OCI-LY1 (cell line): ENCODE measurements around the gene SLC24A3.

Source experiments
- H2AFZ ChIP-seq: fragments of 200-600 bp; sonication (generic), shearing (Covaris generic); 2 replicates; pipeline ENCODE4 v1.6.0; 2014; ENCODE audit warnings: antibody characterized with exemption, mild to moderate bottlenecking, low read length
- H3F3A ChIP-seq: fragments of 200-600 bp; sonication (generic), shearing (Covaris generic); 2 replicates; pipeline ENCODE4 v1.6.0; 2014; ENCODE audit warnings: mild to moderate bottlenecking, antibody characterized with exemption, low read length, moderate library complexity; ENCODE audit not compliant: insufficient read depth
- H3K27ac ChIP-seq: fragments of 200-600 bp; sonication (generic); 2 replicates; pipeline ENCODE4 v1.5.1; 2014; ENCODE audit warnings: low read length, mixed run types, mild to moderate bottlenecking, low read depth; ENCODE audit not compliant: poor library complexity, severe bottlenecking
- H3K27me3 ChIP-seq: fragments of 200-600 bp; sonication (generic); 2 replicates; pipeline ENCODE4 v1.6.0; 2014; ENCODE audit warnings: antibody characterized with exemption, mild to moderate bottlenecking, low read length, moderate library complexity; ENCODE audit not compliant: insufficient read depth
- H3K36me3 ChIP-seq: fragments of 200-600 bp; sonication (generic); 2 replicates; pipeline ENCODE4 v1.6.1; 2014; ENCODE audit warnings: mild to moderate bottlenecking, antibody characterized with exemption, low read length, moderate library complexity, mixed read lengths; ENCODE audit not compliant: insufficient read depth
- H3K4me1 ChIP-seq: fragments of 200-600 bp; sonication (generic); 2 replicates; pipeline ENCODE4 v1.5.1; 2014; ENCODE audit warnings: mild to moderate bottlenecking, low read length, moderate library complexity; ENCODE audit not compliant: insufficient read depth, severe bottlenecking
- H3K4me2 ChIP-seq: fragments of 200-600 bp; sonication (generic), shearing (Covaris generic); 2 replicates; pipeline ENCODE4 v1.6.1; 2014; ENCODE audit warnings: low read length
- H3K4me3 ChIP-seq: fragments of 200-600 bp; sonication (generic); 2 replicates; pipeline ENCODE4 v1.5.1; 2014; ENCODE audit warnings: low read length, low read depth, mild to moderate bottlenecking, mixed read lengths; ENCODE audit not compliant: poor library complexity, severe bottlenecking
- H3K79me2 ChIP-seq: fragments of 200-600 bp; shearing (Covaris generic); 2 replicates; pipeline ENCODE4 v1.6.1; 2016; ENCODE audit warnings: mixed run types, low read length, mixed read lengths; ENCODE audit not compliant: insufficient read depth
- H3K9ac ChIP-seq: fragments of 200-600 bp; sonication (generic), shearing (Covaris generic); 2 replicates; pipeline ENCODE4 v1.6.1; 2014; ENCODE audit warnings: mild to moderate bottlenecking, low read length, mixed read lengths
- H3K9me2 ChIP-seq: fragments of 200-600 bp; sonication (generic), shearing (Covaris generic); 2 replicates; pipeline ENCODE4 v1.6.1; 2014; ENCODE audit warnings: low read depth, mild to moderate bottlenecking, low read length, mixed read lengths
- H3K9me3 ChIP-seq: fragments of 200-600 bp; shearing (Covaris generic); 2 replicates; pipeline ENCODE4 v1.6.1; 2014; ENCODE audit warnings: low read length, mixed read lengths
- H4K20me1 ChIP-seq: fragments of 200-600 bp; sonication (generic), shearing (Covaris generic); 2 replicates; pipeline ENCODE4 v1.6.0; 2016; ENCODE audit warnings: mild to moderate bottlenecking, low read length; ENCODE audit not compliant: insufficient read depth
- EZH2 ChIP-seq: fragments of 200-600 bp; sonication (generic), shearing (Covaris generic); IDR thresholded peaks from 2 replicates; pipeline ENCODE4 v1.8.0; 2017; ENCODE audit warnings: borderline replicate concordance, mixed run types, mild to moderate bottlenecking, antibody characterized with exemption, low read length, moderate library complexity, mixed read lengths
- TF ChIP-seq, protein P1 (sequence below): fragments of 200-600 bp; sonication (generic), shearing (Covaris generic); IDR thresholded peaks from 2 replicates; pipeline ENCODE4 v1.5.1; 2017; ENCODE audit warnings: mild to moderate bottlenecking, antibody characterized with exemption, low read length, moderate library complexity, mixed read lengths

SLC24A3 gene

GRCh38 chr20:19746396-19746795, 534.0 kb downstream of the SLC24A3 start:
- no peak for TF ChIP-seq EZH2
- TF ChIP-seq, protein P1, sequence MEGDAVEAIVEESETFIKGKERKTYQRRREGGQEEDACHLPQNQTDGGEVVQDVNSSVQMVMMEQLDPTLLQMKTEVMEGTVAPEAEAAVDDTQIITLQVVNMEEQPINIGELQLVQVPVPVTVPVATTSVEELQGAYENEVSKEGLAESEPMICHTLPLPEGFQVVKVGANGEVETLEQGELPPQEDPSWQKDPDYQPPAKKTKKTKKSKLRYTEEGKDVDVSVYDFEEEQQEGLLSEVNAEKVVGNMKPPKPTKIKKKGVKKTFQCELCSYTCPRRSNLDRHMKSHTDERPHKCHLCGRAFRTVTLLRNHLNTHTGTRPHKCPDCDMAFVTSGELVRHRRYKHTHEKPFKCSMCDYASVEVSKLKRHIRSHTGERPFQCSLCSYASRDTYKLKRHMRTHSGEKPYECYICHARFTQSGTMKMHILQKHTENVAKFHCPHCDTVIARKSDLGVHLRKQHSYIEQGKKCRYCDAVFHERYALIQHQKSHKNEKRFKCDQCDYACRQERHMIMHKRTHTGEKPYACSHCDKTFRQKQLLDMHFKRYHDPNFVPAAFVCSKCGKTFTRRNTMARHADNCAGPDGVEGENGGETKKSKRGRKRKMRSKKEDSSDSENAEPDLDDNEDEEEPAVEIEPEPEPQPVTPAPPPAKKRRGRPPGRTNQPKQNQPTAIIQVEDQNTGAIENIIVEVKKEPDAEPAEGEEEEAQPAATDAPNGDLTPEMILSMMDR: no peak
- Histone ChIP-seq H3K79me2 (no peaks in the 10 kb centered on the region), H4K20me1 (no peaks in the 10 kb centered on the region), H3K27ac (no peak overlapping the region), H2AFZ (no peak overlapping the region), H3K9ac (no peak overlapping the region), H3K9me2 (no peaks in the 10 kb centered on the region), H3K9me3 (no peaks in the 10 kb centered on the region), H3K27me3 (no peaks in the 10 kb centered on the region; the same call in 1 of the 2 replicates), H3K4me2 (no peak overlapping the region), H3K4me3 (no peak overlapping the region), H3K36me3 (no peaks in the 10 kb centered on the region), H3K4me1 (no peaks in the 10 kb centered on the region), H3F3A (no peaks in the 10 kb centered on the region; the same call in 1 of the 2 replicates)

- TF ChIP-seq EZH2: no peak
- TF ChIP-seq, protein P1: no peak
These were observed 535.5 kb downstream of the SLC24A3 start for GRCh38 chr20:19747903-19748302.

DNA sequence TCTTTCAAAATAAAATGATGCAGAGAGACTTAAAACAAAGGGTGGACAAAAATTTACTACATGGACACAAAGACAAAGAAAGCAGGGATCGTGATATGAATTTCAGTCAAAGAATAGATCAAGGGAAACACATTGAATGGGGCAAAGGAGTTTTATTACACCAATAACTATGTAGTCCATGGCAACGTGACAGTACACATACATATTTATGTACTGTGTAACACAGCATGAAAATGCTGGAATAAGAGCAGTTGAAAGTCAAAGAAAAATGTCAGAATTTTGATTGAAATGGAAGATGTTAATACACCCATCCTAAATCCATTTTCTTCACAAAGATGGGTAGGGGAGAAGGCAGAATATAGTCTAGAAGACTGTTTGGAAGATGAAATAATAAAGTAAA, 536.2 kb downstream of the SLC24A3 start:
- no peak overlapping the region for H3K4me2 ChIP-seq
- no peaks in the 10 kb centered on the region for H3K36me3 ChIP-seq
- no peaks in the 10 kb centered on the region for H3K4me1 ChIP-seq
- H3K27me3 ChIP-seq: no peaks in the 10 kb centered on the region; the same call in 1 of the 2 replicates
- no peak overlapping the region for H3K9ac ChIP-seq
- H3K9me3 ChIP-seq: no peaks in the 10 kb centered on the region
- no peak overlapping the region for H3K27ac ChIP-seq
- H2AFZ ChIP-seq: no peak overlapping the region
- no peak for TF ChIP-seq EZH2
- TF ChIP-seq, protein P1: no peak
- H4K20me1 ChIP-seq: no peaks in the 10 kb centered on the region
- H3K4me3 ChIP-seq: no peak overlapping the region
- no peaks in the 10 kb centered on the region for H3K79me2 ChIP-seq
- no peaks in the 10 kb centered on the region; the same call in 1 of the 2 replicates for H3F3A ChIP-seq
- H3K9me2 ChIP-seq: no peaks in the 10 kb centered on the region

More at GRCh38 chr20:19747903-19748302, 535.5 kb downstream of the SLC24A3 start:
- Histone ChIP-seq H3K9me2 (no peaks in the 10 kb centered on the region), H3K9ac (no peak overlapping the region), H3K4me3 (no peak overlapping the region), H3K4me2 (no peak overlapping the region), H3K9me3 (no peaks in the 10 kb centered on the region), H3K27ac (no peak overlapping the region), H3K27me3 (no peaks in the 10 kb centered on the region; the same call in 1 of the 2 replicates), H3F3A (no peaks in the 10 kb centered on the region; the same call in 1 of the 2 replicates), H2AFZ (no peak overlapping the region), H3K4me1 (no peaks in the 10 kb centered on the region), H3K36me3 (no peaks in the 10 kb centered on the region), H3K79me2 (no peaks in the 10 kb centered on the region), H4K20me1 (no peaks in the 10 kb centered on the region)
